B cell (primary cell): Measurements from ENCODE around the gene DIAPH1. TPM values are rescaled to one million over a fixed set of nuclear protein-coding genes. Genes with fewer than 3 reads are reported as not detected.

ENCODE experiments used
- ATAC-seq: fragments of 200-7000 bp; cut with Tn5 transposase; one replicate; pipeline ENCODE4 v1.10.0; 2021; ENCODE audit warnings: low read depth, mild to moderate bottlenecking, moderate number of reproducible peaks, moderate library complexity
- CTCF ChIA-PET: fragments of 350-600 bp; sonication (Branson Sonifier 250); formaldehyde crosslinking; loops from one replicate; lab custom pipeline; 2021; ENCODE audit warnings: antibody characterized with exemption, inconsistent platforms; lab: Charles Lee
- POLR2A ChIA-PET: fragments of 350-600 bp; sonication (Branson Sonifier 250); formaldehyde crosslinking; loops from one replicate; lab custom pipeline; 2021; ENCODE audit warnings: antibody characterized with exemption; lab: Charles Lee
- DNase-seq: peaks from one replicate; pipeline ENCODE4 v3.0.0; 2013
- H2AFZ ChIP-seq: 2 replicates; pipeline ENCODE4 v1.6.1; 2012; ENCODE audit warnings: mild to moderate bottlenecking, low read depth, low read length; ENCODE audit not compliant: insufficient read depth, poor library complexity, severe bottlenecking
- H3K27ac ChIP-seq, 2 donors: 1 replicate in 1 of 2; 2 replicates in 1 of 2; pipeline ENCODE4 v1.5.1; 2012 to 2013; ENCODE audit warnings: low read length in 2 of 2, mild to moderate bottlenecking in 2 of 2, moderate library complexity in 1 of 2
- H3K27me3 ChIP-seq, 4 experiments: fragments of 200-600 bp in 1 of 4; sonication (generic) in 1 of 4; replicated peaks in 1 of 4; 1 replicate in 2 of 4; 2 replicates in 2 of 4; pipeline versions ENCODE4 v1.6.1 to v1.7.0; 2013 to 2016; ENCODE audit warnings: low read length in 3 of 4, mild to moderate bottlenecking in 2 of 4, mixed read lengths in 1 of 4, moderate library complexity in 1 of 4; ENCODE audit not compliant: insufficient read depth in 4 of 4, control insufficient read depth in 3 of 4; ENCODE audit errors: control extremely low read depth in 1 of 4
- H3K36me3 ChIP-seq, 2 experiments: replicated peaks in 1 of 2; 1 replicate in 1 of 2; 2 replicates in 1 of 2; pipeline versions ENCODE4 v1.6.1 to v1.7.1; 2013; ENCODE audit warnings: low read length in 1 of 2; ENCODE audit not compliant: insufficient read depth in 2 of 2, control insufficient read depth in 1 of 2; ENCODE audit errors: control extremely low read depth in 1 of 2, extremely low read depth in 1 of 2
- H3K4me1 ChIP-seq, 2 donors: fragments of 200-600 bp in 1 of 2; sonication (generic) in 1 of 2; 1 replicate in 1 of 2; 2 replicates in 1 of 2; pipeline versions ENCODE4 v1.5.1 to v1.6.1; 2013 to 2017; ENCODE audit warnings: low read length in 2 of 2; ENCODE audit not compliant: control insufficient read depth in 2 of 2, insufficient read depth in 2 of 2
- H3K4me2 ChIP-seq: replicated peaks from 2 replicates; pipeline ENCODE3; 2012; ENCODE audit warnings: mild to moderate bottlenecking, low read depth, low read length; ENCODE audit not compliant: poor library complexity, severe bottlenecking
- H3K4me3 ChIP-seq, 5 experiments: fragments of 200-600 bp in 1 of 5; sonication (generic) in 1 of 5; 1 replicate in 3 of 5; 2 replicates in 2 of 5; pipeline versions ENCODE4 v1.5.1 to v1.7.0; 2011 to 2016; ENCODE audit warnings: low read length in 4 of 5, mild to moderate bottlenecking in 4 of 5, low read depth in 2 of 5, control low read depth in 1 of 5, moderate library complexity in 1 of 5; ENCODE audit not compliant: insufficient read depth in 1 of 5; ENCODE audit errors: control extremely low read depth in 1 of 5, extremely low read depth in 1 of 5
- H3K79me2 ChIP-seq: fragments of 200-600 bp; sonication (generic); one replicate; pipeline ENCODE4 v1.6.0; 2016; ENCODE audit warnings: low read length; ENCODE audit not compliant: control insufficient read depth, insufficient read depth
- H3K9ac ChIP-seq: fragments of 200-600 bp; sonication (generic); 2 replicates; pipeline ENCODE4 v1.6.1; 2017; ENCODE audit warnings: mild to moderate bottlenecking, low read length, moderate library complexity
- H3K9me3 ChIP-seq, 3 donors: one replicate each; pipeline versions ENCODE4 v1.6.1 to v1.7.1; 2013; ENCODE audit warnings: low read length in 2 of 3; ENCODE audit not compliant: control insufficient read depth in 2 of 3, insufficient read depth in 1 of 3; ENCODE audit errors: control extremely low read depth in 1 of 3
- H4K20me1 ChIP-seq: 2 replicates; pipeline ENCODE4 v1.6.0; 2012; ENCODE audit warnings: mild to moderate bottlenecking, low read length; ENCODE audit not compliant: insufficient read depth, control insufficient read depth, poor library complexity, severe bottlenecking
- H3K27ac Mint-ChIP-seq: one replicate; pipeline ENCODE4 v1.8.0; 2021; ENCODE audit warnings: mixed read lengths
- H3K27me3 Mint-ChIP-seq: one replicate; pipeline ENCODE4 v1.8.0; 2021; ENCODE audit warnings: mixed read lengths
- H3K4me1 Mint-ChIP-seq: one replicate; pipeline ENCODE4 v1.8.0; 2021; ENCODE audit warnings: mixed read lengths
- H3K4me3 Mint-ChIP-seq: one replicate; pipeline ENCODE4 v1.8.0; 2021; ENCODE audit warnings: mixed read lengths
- H3K9me3 Mint-ChIP-seq: one replicate; pipeline ENCODE4 v1.8.0; 2022; ENCODE audit warnings: mixed read lengths; ENCODE audit not compliant: insufficient read depth
- CTCF ChIP-seq: fragments of 200-600 bp; IDR thresholded peaks from one replicate; pipeline ENCODE4 v1.8.0; 2022; ENCODE audit warnings: antibody characterized with exemption, mild to moderate bottlenecking
- EZH2 ChIP-seq: IDR thresholded peaks from 2 replicates; pipeline ENCODE4 v1.6.1; 2012; ENCODE audit warnings: borderline replicate concordance, low read depth, mild to moderate bottlenecking, moderate library complexity, low read length; ENCODE audit not compliant: insufficient read depth, poor library complexity, severe bottlenecking
- WGBS: methylation state at CpG from one replicate; pipeline ENCODE4 v1.1.5; 2013; ENCODE audit warnings: missing lambda C conversion rate; ENCODE audit not compliant: insufficient coverage; 5-methylcytosine and 5-hydroxymethylcytosine counted together
- intact Hi-C: fragments of 100-400 bp; cut with micrococcal nuclease; formaldehyde crosslinking; loops from one replicate; pipeline ENCODE4 v1.10.0; 2022
- polyA plus RNA-seq: library from polyadenylated mRNA; depleted of rRNA; stranded (reverse); fragments of >200 nt; gene quantifications from 2 replicates; pipeline ENCODE4 v1.2.3, GENCODE V29; 2012
- total RNA-seq, 2 donors: library from RNA; stranded (reverse); fragments of 120-200 nt in 1 of 2; gene quantifications; 1 replicate in 1 of 2; 2 replicates in 1 of 2; pipeline versions ENCODE4 v1.2.3 to v1.2.4, GENCODE V29; 2013 to 2022

The DIAPH1 gene
- total and polyA plus RNA-seq, 2 donors (not counting 1 experiment from before 2014, with no cell fraction given) = 59.7 to 113 TPM

- Mint-ChIP-seq H3K27me3 (no peaks in the 10 kb centered on the region), H3K9me3 (no peaks in the 10 kb centered on the region), H3K4me1 (peaks cover 4% of the 10 kb centered on the region), H3K27ac (peak overlapping the region; percentile 80), H3K4me3 (no peak overlapping the region)
- DNase-seq (peak; percentile 80), ATAC-seq (peak; percentile 81)
- POLR2A ChIA-PET = no interaction called here
- Histone ChIP-seq H3K4me1 (no peaks in the 10 kb centered on the region), H3K36me3 (peaks cover 15 to 33% of the 10 kb centered on the region in 2 experiments), H3K4me3 (no peak overlapping the region), H4K20me1 (no peaks in the 10 kb centered on the region), H3K4me2 (no peak overlapping the region), H3K27me3 (no peaks in the 10 kb centered on the region), H3K9ac (no peak overlapping the region), H3K9me3 (no peaks in the 10 kb centered on the region), H3K27ac (no peak overlapping the region), H3K79me2 (peaks cover 24% of the 10 kb centered on the region), H2AFZ (peak overlapping the region; percentile 54)
- peak; percentile 82 for TF ChIP-seq CTCF
- no peak for TF ChIP-seq EZH2
- CTCF ChIA-PET = interaction anchor here (0.6 to 5.8 kb wide), 44 partner anchors 8 to 365 kb away, joined by 3 to 48 read pairs (median 4); partner anchors contain the start of genes PCDHB10, PCDHB11, PCDHB14 and PCDHGA10
- intact Hi-C loops = loop anchor here (1.0 kb wide), 3 partner anchors 140 to 187 kb away; partner anchors contain the start of genes PCDHGA10, PCDHGB3 and PCDHGB7
- 95% methylated on average over 2 of the region's 11 CpGs for WGBS
Observed at GRCh38 chr5:141557681-141558136, 61.1 kb downstream of the DIAPH1 start.

- no peak for DNase-seq
- intact Hi-C loops = no loop called here
- peaks cover 12 to 29% of the 10 kb centered on the region in 2 experiments for H3K36me3 ChIP-seq
- no peak overlapping the region for H3K9ac ChIP-seq
- TF ChIP-seq EZH2 (no peak), CTCF (no peak)
- no peaks in the 10 kb centered on the region for H3K4me1 ChIP-seq
- no peak overlapping the region for H3K27ac ChIP-seq
- peaks cover 17% of the 10 kb centered on the region for H3K79me2 ChIP-seq
- H4K20me1 ChIP-seq = no peaks in the 10 kb centered on the region
- WGBS = 100% methylated on average over 3 of the region's 5 CpGs
- ChIA-PET CTCF (interaction anchor here (0.7 to 2.5 kb wide), 2 partner anchors 10 to 24 kb away, joined by 3 to 13 read pairs; no protein-coding TSS in a partner anchor), POLR2A (no interaction called here)
- H3K4me2 ChIP-seq = no peak overlapping the region
- ATAC-seq = no peak
- Mint-ChIP-seq H3K27me3 (no peaks in the 10 kb centered on the region), H3K4me1 (peaks cover 6% of the 10 kb centered on the region), H3K4me3 (no peak overlapping the region), H3K9me3 (peaks cover 5% of the 10 kb centered on the region), H3K27ac (no peak overlapping the region)
- peaks cover 3 to 21% (median 11%) of the 10 kb centered on the region in 3 donors for H3K9me3 ChIP-seq
- no peak overlapping the region for H2AFZ ChIP-seq
- H3K4me3 ChIP-seq = no peak overlapping the region
- no peaks in the 10 kb centered on the region for H3K27me3 ChIP-seq
Observed at GRCh38 chr5:141547921-141548320, 70.9 kb downstream of the DIAPH1 start.
